ENCODE data around the gene BCL2L15. TPM values are rescaled to one million over a fixed set of nuclear protein-coding genes. Genes with fewer than 3 reads are reported as not detected.

BCL2L15 gene
- under 0.01 and 0.25 TPM in 2 replicates for total RNA-seq

GRCh38 chr1:113887402-113888175, at the start of gene BCL2L15:
BCL2L15 (minus strand) TSS chr1:113887581; CDS start chr1:113887375, 206 bp downstream.

GRCh38 chr1:113928941-113929749, 41.8 kb upstream of the BCL2L15 start, which contains the start of gene HIPK1:
HIPK1 (plus strand) TSS chr1:113929324.

GRCh38 chr1:113904674-113905434, 17.5 kb upstream of the BCL2L15 start, which contains the start of the genes AP4B1 and DCLRE1B:
AP4B1 (minus strand) TSS chr1:113904799; CDS start chr1:113904717, 82 bp downstream.
DCLRE1B (plus strand) TSS chr1:113905326; CDS start chr1:113905587, 261 bp downstream.

GRCh38 chr1:113871597-113872113, 15.7 kb downstream of the BCL2L15 start, which contains the start of gene PTPN22:
PTPN22 (minus strand) TSS chr1:113871712.

Other genes with a start within 250 kb of the BCL2L15 start
- gene PHTF1, start 128.1 kb downstream of the BCL2L15 start, total RNA-seq = 30.4 and 44.1 TPM in 2 replicates
- 4.7 and 26.7 TPM in 2 replicates for gene RSBN1, start 75.1 kb downstream of the BCL2L15 start, total RNA-seq
- gene PTPN22, start 15.9 kb downstream of the BCL2L15 start, total RNA-seq = 0.49 and 0.63 TPM in 2 replicates
- gene AP4B1, start 17.2 kb upstream of the BCL2L15 start, total RNA-seq = 14.2 and 33.9 TPM in 2 replicates
- 2.1 and 3.2 TPM in 2 replicates for gene DCLRE1B, start 17.7 kb upstream of the BCL2L15 start, total RNA-seq
- gene HIPK1, start 41.7 kb upstream of the BCL2L15 start, total RNA-seq = 16.2 and 47.5 TPM in 2 replicates
- gene OLFML3, start 91.9 kb upstream of the BCL2L15 start, total RNA-seq = 1.6 and 18.5 TPM in 2 replicates